GM12873 (cell line): ENCODE data around the gene DAB1.

ENCODE experiments used
- CTCF ChIP-seq: IDR thresholded peaks from 2 replicates; pipeline ENCODE4 v1.5.1; 2012; ENCODE audit warnings: low read depth, mild to moderate bottlenecking, moderate library complexity, low read length, control low read depth; ENCODE audit not compliant: insufficient read depth; ENCODE audit errors: missing control alignments

DAB1 gene

GRCh38 chr1:57093122-57093521 is 330.7 kb downstream of the DAB1 start:
- TF ChIP-seq CTCF = no peak

GRCh38 chr1:57091642-57092041 is 332.2 kb downstream of the DAB1 start:
- no peak for TF ChIP-seq CTCF

GRCh38 chr1:57089855-57090254 is 334.0 kb downstream of the DAB1 start:
- TF ChIP-seq CTCF = no peak

GRCh38 chr1:57089221-57089620 is 334.6 kb downstream of the DAB1 start:
- no peak for TF ChIP-seq CTCF

- TF ChIP-seq CTCF = no peak
Measured at GRCh38 chr1:57088653-57089052, 335.2 kb downstream of the DAB1 start.

- TF ChIP-seq CTCF = no peak
Measured at GRCh38 chr1:57086154-57086553, 337.7 kb downstream of the DAB1 start.

- TF ChIP-seq CTCF = no peak
Measured at GRCh38 chr1:57084701-57085100, 339.2 kb downstream of the DAB1 start.
